ENCODE results near the gene IL1RAPL2. TPM values are rescaled to one million over a fixed set of nuclear protein-coding genes. Genes with fewer than 3 reads are reported as not detected.

The IL1RAPL2 gene
- total RNA-seq, 1 donor from 2014 or later = not detected

DNA sequence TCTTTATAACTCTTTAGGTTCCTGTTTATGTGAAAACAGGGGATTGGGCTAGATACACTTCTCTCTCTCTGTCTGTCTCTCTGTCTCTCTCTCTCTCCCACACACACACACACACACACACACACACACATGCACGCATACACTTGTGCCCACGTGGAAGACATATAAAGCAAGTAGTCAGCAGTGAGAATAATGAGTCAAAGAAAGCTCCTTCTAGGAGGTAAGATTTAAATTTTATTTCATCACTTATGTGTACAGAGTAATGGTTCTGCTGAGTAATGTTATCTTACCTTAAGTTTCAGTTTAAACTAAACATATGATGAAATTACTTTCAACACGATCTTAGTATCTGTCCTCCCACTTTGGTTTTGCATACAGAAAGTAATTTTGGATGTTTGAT is 897.5 kb downstream of the IL1RAPL2 start:
- Histone ChIP-seq H3K27me3 (ENCODE audit: control insufficient read depth, insufficient read depth, low read length) (no peaks in the 10 kb centered on the region), H3K4me3 (ENCODE audit: low read depth, low read length) (no peak overlapping the region), H3K36me3 (ENCODE audit: control insufficient read depth, insufficient read depth, low read length) (no peaks in the 10 kb centered on the region)
- TF ChIP-seq, protein P1, sequence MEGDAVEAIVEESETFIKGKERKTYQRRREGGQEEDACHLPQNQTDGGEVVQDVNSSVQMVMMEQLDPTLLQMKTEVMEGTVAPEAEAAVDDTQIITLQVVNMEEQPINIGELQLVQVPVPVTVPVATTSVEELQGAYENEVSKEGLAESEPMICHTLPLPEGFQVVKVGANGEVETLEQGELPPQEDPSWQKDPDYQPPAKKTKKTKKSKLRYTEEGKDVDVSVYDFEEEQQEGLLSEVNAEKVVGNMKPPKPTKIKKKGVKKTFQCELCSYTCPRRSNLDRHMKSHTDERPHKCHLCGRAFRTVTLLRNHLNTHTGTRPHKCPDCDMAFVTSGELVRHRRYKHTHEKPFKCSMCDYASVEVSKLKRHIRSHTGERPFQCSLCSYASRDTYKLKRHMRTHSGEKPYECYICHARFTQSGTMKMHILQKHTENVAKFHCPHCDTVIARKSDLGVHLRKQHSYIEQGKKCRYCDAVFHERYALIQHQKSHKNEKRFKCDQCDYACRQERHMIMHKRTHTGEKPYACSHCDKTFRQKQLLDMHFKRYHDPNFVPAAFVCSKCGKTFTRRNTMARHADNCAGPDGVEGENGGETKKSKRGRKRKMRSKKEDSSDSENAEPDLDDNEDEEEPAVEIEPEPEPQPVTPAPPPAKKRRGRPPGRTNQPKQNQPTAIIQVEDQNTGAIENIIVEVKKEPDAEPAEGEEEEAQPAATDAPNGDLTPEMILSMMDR (IDR thresholded peaks at IDR 0.05; ENCODE audit: insufficient read depth, low read length, severe bottlenecking) = no peak
- FAIRE-seq (no peak), DNase-seq (ENCODE audit: low read depth) (peak; percentile 84)

DNA sequence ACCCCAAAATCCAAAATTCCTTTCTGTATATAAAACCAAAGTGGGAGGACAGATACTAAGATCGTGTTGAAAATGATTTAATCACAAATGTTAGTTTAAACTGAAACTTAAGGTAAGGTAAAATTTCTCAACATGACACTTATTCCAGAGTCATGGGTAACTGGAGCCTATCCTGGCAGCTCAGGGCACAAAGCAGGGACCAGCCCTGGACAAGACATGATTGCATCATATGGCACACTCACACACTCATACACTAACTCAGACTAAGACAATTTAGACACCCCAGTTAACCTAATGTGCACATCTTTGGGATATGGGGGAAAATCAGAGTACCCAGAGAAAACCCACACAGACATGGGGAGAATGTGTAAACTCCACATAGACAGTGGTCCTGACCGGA is 898.6 kb downstream of the IL1RAPL2 start:
- FAIRE-seq (no peak), DNase-seq (ENCODE audit: low read depth) (peak; percentile 60)
- no peak overlapping the region for H3K4me3 ChIP-seq (ENCODE audit: low read depth, low read length)
- H3K27me3 ChIP-seq (ENCODE audit: control insufficient read depth, insufficient read depth, low read length) = no peaks in the 10 kb centered on the region
- no peaks in the 10 kb centered on the region for H3K36me3 ChIP-seq (ENCODE audit: control insufficient read depth, insufficient read depth, low read length)
- TF ChIP-seq, protein P1 (IDR thresholded peaks at IDR 0.05; ENCODE audit: insufficient read depth, low read length, severe bottlenecking) = no peak

DNA sequence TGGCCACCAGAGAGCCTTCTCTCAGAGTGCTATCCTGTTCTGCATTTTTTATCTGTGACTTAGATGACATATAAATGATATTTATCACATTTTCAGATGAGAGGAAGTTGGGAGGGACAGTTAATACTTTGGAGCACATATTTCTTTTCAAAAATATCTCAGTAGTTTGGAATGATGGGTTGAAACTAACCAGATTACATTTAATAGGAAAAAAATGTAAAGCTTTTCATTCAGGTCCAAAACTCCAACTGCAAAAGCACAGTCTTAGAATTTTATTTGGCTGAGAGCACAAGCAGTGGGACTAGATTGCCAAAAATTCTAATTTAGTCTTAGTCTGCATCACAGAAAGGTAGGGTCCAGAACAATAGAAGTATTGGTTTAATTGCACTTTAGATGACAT is 902.7 kb downstream of the IL1RAPL2 start:
- Histone ChIP-seq H3K27me3 (ENCODE audit: control insufficient read depth, insufficient read depth, low read length) (no peaks in the 10 kb centered on the region), H3K4me3 (ENCODE audit: low read depth, low read length) (no peak overlapping the region), H3K36me3 (ENCODE audit: control insufficient read depth, insufficient read depth, low read length) (no peaks in the 10 kb centered on the region)
- TF ChIP-seq, protein P1 (IDR thresholded peaks at IDR 0.05; ENCODE audit: insufficient read depth, low read length, severe bottlenecking) = no peak
- DNase-seq (ENCODE audit: low read depth) = no peak
- no peak for FAIRE-seq

DNA sequence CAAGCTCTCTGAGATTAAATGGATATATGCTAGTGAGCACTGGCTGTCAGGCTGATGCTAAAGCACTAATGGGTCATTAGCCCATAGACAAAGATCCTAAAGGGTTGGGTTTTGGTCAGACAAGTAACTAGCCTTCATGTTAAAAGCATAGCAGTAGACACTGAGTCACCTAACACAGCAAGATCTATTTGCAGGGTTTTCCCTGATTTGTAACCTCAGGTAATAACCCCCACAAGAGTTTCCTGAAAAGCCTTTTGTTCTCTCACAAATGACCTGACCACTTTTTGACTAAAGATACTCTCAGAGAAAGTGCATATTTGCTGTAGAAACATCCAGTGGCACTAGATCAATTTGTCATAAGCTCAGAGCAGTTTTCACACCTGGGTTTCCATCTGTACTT is 905.6 kb downstream of the IL1RAPL2 start:
- Histone ChIP-seq H3K36me3 (ENCODE audit: control insufficient read depth, insufficient read depth, low read length) (no peaks in the 10 kb centered on the region), H3K27me3 (ENCODE audit: control insufficient read depth, insufficient read depth, low read length) (no peaks in the 10 kb centered on the region), H3K4me3 (ENCODE audit: low read depth, low read length) (no peak overlapping the region)
- DNase-seq (ENCODE audit: low read depth) (peak; percentile 35), FAIRE-seq (no peak)
- TF ChIP-seq, protein P1 (IDR thresholded peaks at IDR 0.05; ENCODE audit: insufficient read depth, low read length, severe bottlenecking) = no peak

DNA sequence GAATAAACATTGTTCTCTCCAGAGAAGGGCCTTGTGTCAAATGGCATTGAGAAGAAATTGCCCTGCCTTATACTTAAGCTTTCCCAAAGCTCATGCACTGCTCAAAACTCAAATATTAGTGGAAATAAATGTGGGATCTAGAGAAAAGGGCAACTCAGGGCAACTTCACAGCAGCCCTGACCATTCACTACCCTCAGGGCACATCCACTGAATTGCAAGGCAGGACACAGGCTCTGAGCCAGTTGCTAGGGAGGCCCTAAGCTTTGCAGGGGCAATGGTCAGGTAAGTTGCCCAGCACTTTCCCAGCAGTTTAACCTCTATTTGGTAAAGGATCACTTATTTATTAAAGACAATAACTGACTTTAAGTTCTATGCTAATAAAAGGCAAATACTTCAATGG is 909.8 kb downstream of the IL1RAPL2 start:
- FAIRE-seq (no peak), DNase-seq (ENCODE audit: low read depth) (no peak)
- Histone ChIP-seq H3K27me3 (ENCODE audit: control insufficient read depth, insufficient read depth, low read length) (no peaks in the 10 kb centered on the region), H3K4me3 (ENCODE audit: low read depth, low read length) (no peak overlapping the region), H3K36me3 (ENCODE audit: control insufficient read depth, insufficient read depth, low read length) (no peaks in the 10 kb centered on the region)
- TF ChIP-seq, protein P1 (IDR thresholded peaks at IDR 0.05; ENCODE audit: insufficient read depth, low read length, severe bottlenecking) = no peak

DNA sequence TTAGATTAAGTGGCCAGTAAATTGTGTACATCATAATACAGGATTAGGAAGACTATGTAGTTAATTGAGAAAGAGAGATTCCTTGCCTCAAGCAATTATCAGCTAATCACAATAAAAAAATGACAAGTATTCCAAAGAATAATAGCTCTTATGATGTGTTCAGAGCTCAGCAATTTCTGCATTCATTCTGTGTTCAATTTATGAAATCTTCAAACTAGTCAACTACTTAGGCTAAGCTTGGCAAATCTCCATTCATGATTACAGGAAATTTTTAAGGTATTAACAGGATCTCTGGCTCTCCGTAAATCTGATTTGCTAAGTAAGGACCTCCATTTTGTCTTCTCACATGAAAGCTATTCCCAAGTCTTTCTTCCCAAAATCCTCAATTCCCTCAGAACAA is 911.4 kb downstream of the IL1RAPL2 start:
- Histone ChIP-seq H3K36me3 (ENCODE audit: control insufficient read depth, insufficient read depth, low read length) (no peaks in the 10 kb centered on the region), H3K4me3 (ENCODE audit: low read depth, low read length) (no peak overlapping the region), H3K27me3 (ENCODE audit: control insufficient read depth, insufficient read depth, low read length) (no peaks in the 10 kb centered on the region)
- FAIRE-seq (no peak), DNase-seq (ENCODE audit: low read depth) (no peak)
- TF ChIP-seq, protein P1 (IDR thresholded peaks at IDR 0.05; ENCODE audit: insufficient read depth, low read length, severe bottlenecking) = no peak
